RWPE2 (cell line): ENCODE results near the gene HOXC11.
A peak's percentile ranks its signal among the peaks of the same experiment; 100 is the strongest.

ENCODE experiments used
- ATAC-seq: fragments of 200-7000 bp; cut with Tn5 transposase; 3 replicates; pipeline ENCODE4 v1.9.1; 2021; ENCODE audit warnings: low read depth
- DNase-seq: peaks from one replicate; pipeline ENCODE4 v3.0.0-alpha.2; 2020; ENCODE audit warnings: low spot score
- H3K27ac ChIP-seq: fragments of 450-650 bp; 2 replicates; pipeline ENCODE4 v1.5.1; 2017; ENCODE audit warnings: mild to moderate bottlenecking; ENCODE audit not compliant: poor library complexity, severe bottlenecking
- H3K27me3 ChIP-seq: fragments of 250-450 bp; sonication (Bioruptor Pico); 2 replicates; pipeline ENCODE4 v1.5.1; 2021; ENCODE audit warnings: mild to moderate bottlenecking, moderate library complexity; ENCODE audit not compliant: insufficient read depth, poor library complexity, severe bottlenecking
- H3K36me3 ChIP-seq: fragments of 250-450 bp; sonication (Bioruptor Pico); 2 replicates; pipeline ENCODE4 v1.5.1; 2020; ENCODE audit warnings: low read depth, mild to moderate bottlenecking, moderate library complexity
- H3K4me1 ChIP-seq: fragments of 250-450 bp; sonication (Bioruptor Pico); 2 replicates; pipeline ENCODE4 v1.5.1; 2021; ENCODE audit warnings: mild to moderate bottlenecking, moderate library complexity; ENCODE audit not compliant: insufficient read depth, poor library complexity, severe bottlenecking
- H3K4me3 ChIP-seq: fragments of 250-450 bp; sonication (Bioruptor Pico); 2 replicates; pipeline ENCODE4 v1.5.1; 2021; ENCODE audit warnings: mild to moderate bottlenecking, moderate library complexity; ENCODE audit not compliant: severe bottlenecking
- H3K9me3 ChIP-seq: fragments of 250-450 bp; sonication (Bioruptor Pico); 2 replicates; pipeline ENCODE4 v1.5.1; 2021; ENCODE audit warnings: mild to moderate bottlenecking, moderate library complexity; ENCODE audit not compliant: severe bottlenecking
- CTCF ChIP-seq: fragments of 450-650 bp; IDR thresholded peaks from one replicate; pipeline ENCODE4 v1.5.1; 2017; ENCODE audit warnings: mild to moderate bottlenecking, moderate library complexity; ENCODE audit not compliant: poor library complexity, severe bottlenecking

HOXC11 gene

GRCh38 chr12:53956914-53957536 is 15.9 kb upstream of the HOXC11 start:
- Histone ChIP-seq H3K9me3 (no peaks in the 10 kb centered on the region), H3K36me3 (no peaks in the 10 kb centered on the region), H3K27ac (no peak overlapping the region), H3K4me3 (no peak overlapping the region), H3K4me1 (no peaks in the 10 kb centered on the region), H3K27me3 (peaks cover 100% of the 10 kb centered on the region)
- ATAC-seq (no peak), DNase-seq (peak; percentile 51)
- no peak for TF ChIP-seq CTCF

- DNase-seq (no peak), ATAC-seq (no peak)
- no peak for TF ChIP-seq CTCF
- Histone ChIP-seq H3K27me3 (peaks cover 100% of the 10 kb centered on the region), H3K36me3 (no peaks in the 10 kb centered on the region), H3K27ac (no peak overlapping the region), H3K4me1 (no peaks in the 10 kb centered on the region), H3K9me3 (no peaks in the 10 kb centered on the region), H3K4me3 (no peak overlapping the region)
These were observed 14.8 kb upstream of the HOXC11 start for GRCh38 chr12:53958128-53958527.

GRCh38 chr12:53959314-53959713 is 13.6 kb upstream of the HOXC11 start:
- ATAC-seq (no peak), DNase-seq (no peak)
- Histone ChIP-seq H3K36me3 (no peaks in the 10 kb centered on the region), H3K27ac (no peak overlapping the region), H3K4me3 (no peak overlapping the region), H3K4me1 (no peaks in the 10 kb centered on the region), H3K27me3 (peaks cover 100% of the 10 kb centered on the region), H3K9me3 (no peaks in the 10 kb centered on the region)
- no peak for TF ChIP-seq CTCF

- peaks cover 100% of the 10 kb centered on the region for H3K27me3 ChIP-seq
- no peak overlapping the region for H3K27ac ChIP-seq
- H3K9me3 ChIP-seq = no peaks in the 10 kb centered on the region
- ATAC-seq (no peak), DNase-seq (no peak)
- no peak for TF ChIP-seq CTCF
- no peak overlapping the region for H3K4me3 ChIP-seq
- no peaks in the 10 kb centered on the region for H3K4me1 ChIP-seq
- no peaks in the 10 kb centered on the region for H3K36me3 ChIP-seq
These were observed 12.5 kb upstream of the HOXC11 start for GRCh38 chr12:53960187-53961024.
